Measurements from ENCODE around the gene CTDSP1.
A peak's percentile ranks its signal among the peaks of the same experiment; 100 is the strongest.

CTDSP1 gene

GRCh38 chr2:218399391-218400166, at the start of gene CTDSP1:
Gene CTDSP1 (plus strand): TSS chr2:218399868. CDS start chr2:218400091, 223 bp downstream.
- DNase-seq (ENCODE audit: extremely low spot score, insufficient read length, low read depth) (peak; percentile 75), FAIRE-seq (peak; percentile 96)

- no peak for FAIRE-seq
Observed at GRCh38 chr2:218354045-218354444, 45.6 kb upstream of the CTDSP1 start.

GRCh38 chr2:218354850-218355443, 44.7 kb upstream of the CTDSP1 start:
- DNase-seq (ENCODE audit: extremely low spot score, insufficient read length, low read depth) (no peak), FAIRE-seq (no peak)

More at GRCh38 chr2:218354045-218354444, 45.6 kb upstream of the CTDSP1 start:
- no peak for DNase-seq (ENCODE audit: extremely low spot score, insufficient read length, low read depth)

- DNase-seq (ENCODE audit: extremely low spot score, insufficient read length, low read depth) = no peak
- no peak for FAIRE-seq
Observed at GRCh38 chr2:218357236-218358177, 42.2 kb upstream of the CTDSP1 start.

- no peak for DNase-seq (ENCODE audit: extremely low spot score, insufficient read length, low read depth)
- no peak for FAIRE-seq
Observed at GRCh38 chr2:218360453-218360852, 39.2 kb upstream of the CTDSP1 start.

GRCh38 chr2:218362606-218363005, 37.1 kb upstream of the CTDSP1 start:
- FAIRE-seq (no peak), DNase-seq (ENCODE audit: extremely low spot score, insufficient read length, low read depth) (no peak)

GRCh38 chr2:218363736-218364135, 35.9 kb upstream of the CTDSP1 start:
- FAIRE-seq (no peak), DNase-seq (ENCODE audit: extremely low spot score, insufficient read length, low read depth) (no peak)

- DNase-seq (ENCODE audit: extremely low spot score, insufficient read length, low read depth) (no peak), FAIRE-seq (no peak)
Observed at GRCh38 chr2:218364196-218364595, 35.5 kb upstream of the CTDSP1 start.

- DNase-seq (ENCODE audit: extremely low spot score, insufficient read length, low read depth) (no peak), FAIRE-seq (no peak)
Observed at GRCh38 chr2:218366621-218367414, 32.9 kb upstream of the CTDSP1 start.

GRCh38 chr2:218367415-218368149, 32.1 kb upstream of the CTDSP1 start:
- DNase-seq (ENCODE audit: extremely low spot score, insufficient read length, low read depth) (peak; percentile 86), FAIRE-seq (peak; percentile 96)

GRCh38 chr2:218368150-218368528, 31.5 kb upstream of the CTDSP1 start:
- DNase-seq (ENCODE audit: extremely low spot score, insufficient read length, low read depth) = no peak
- FAIRE-seq = no peak

GRCh38 chr2:218368621-218369153, 31.0 kb upstream of the CTDSP1 start:
- FAIRE-seq (no peak), DNase-seq (ENCODE audit: extremely low spot score, insufficient read length, low read depth) (no peak)

GRCh38 chr2:218369330-218369729, 30.3 kb upstream of the CTDSP1 start:
- DNase-seq (ENCODE audit: extremely low spot score, insufficient read length, low read depth) = no peak
- FAIRE-seq = no peak

- FAIRE-seq = no peak
- no peak for DNase-seq (ENCODE audit: extremely low spot score, insufficient read length, low read depth)
Observed at GRCh38 chr2:218370410-218371063, 29.1 kb upstream of the CTDSP1 start.

GRCh38 chr2:218371983-218372350, 27.7 kb upstream of the CTDSP1 start:
- FAIRE-seq (no peak), DNase-seq (ENCODE audit: extremely low spot score, insufficient read length, low read depth) (no peak)

GRCh38 chr2:218374795-218375194, 24.9 kb upstream of the CTDSP1 start:
- FAIRE-seq = no peak
- DNase-seq (ENCODE audit: extremely low spot score, insufficient read length, low read depth) = no peak

GRCh38 chr2:218375212-218375611, 24.5 kb upstream of the CTDSP1 start:
- FAIRE-seq = no peak

GRCh38 chr2:218378053-218378452, 21.6 kb upstream of the CTDSP1 start:
- DNase-seq (ENCODE audit: extremely low spot score, insufficient read length, low read depth) (no peak), FAIRE-seq (no peak)

More at GRCh38 chr2:218375212-218375611, 24.5 kb upstream of the CTDSP1 start:
- no peak for DNase-seq (ENCODE audit: extremely low spot score, insufficient read length, low read depth)
